AML-193 (cell line): ENCODE measurements around the gene SH3PXD2A.

ENCODE experiments used
- DNase-seq, 2 experiments: peaks; one replicate each; lab custom pipeline; 2025; lab: John Stamatoyannopoulos, UW

The SH3PXD2A gene

GRCh38 chr10:103683851-103684250, 171.5 kb downstream of the SH3PXD2A start:
- DNase-seq, result no peak

GRCh38 chr10:103682631-103683030, 172.7 kb downstream of the SH3PXD2A start:
- no peak for DNase-seq

DNA sequence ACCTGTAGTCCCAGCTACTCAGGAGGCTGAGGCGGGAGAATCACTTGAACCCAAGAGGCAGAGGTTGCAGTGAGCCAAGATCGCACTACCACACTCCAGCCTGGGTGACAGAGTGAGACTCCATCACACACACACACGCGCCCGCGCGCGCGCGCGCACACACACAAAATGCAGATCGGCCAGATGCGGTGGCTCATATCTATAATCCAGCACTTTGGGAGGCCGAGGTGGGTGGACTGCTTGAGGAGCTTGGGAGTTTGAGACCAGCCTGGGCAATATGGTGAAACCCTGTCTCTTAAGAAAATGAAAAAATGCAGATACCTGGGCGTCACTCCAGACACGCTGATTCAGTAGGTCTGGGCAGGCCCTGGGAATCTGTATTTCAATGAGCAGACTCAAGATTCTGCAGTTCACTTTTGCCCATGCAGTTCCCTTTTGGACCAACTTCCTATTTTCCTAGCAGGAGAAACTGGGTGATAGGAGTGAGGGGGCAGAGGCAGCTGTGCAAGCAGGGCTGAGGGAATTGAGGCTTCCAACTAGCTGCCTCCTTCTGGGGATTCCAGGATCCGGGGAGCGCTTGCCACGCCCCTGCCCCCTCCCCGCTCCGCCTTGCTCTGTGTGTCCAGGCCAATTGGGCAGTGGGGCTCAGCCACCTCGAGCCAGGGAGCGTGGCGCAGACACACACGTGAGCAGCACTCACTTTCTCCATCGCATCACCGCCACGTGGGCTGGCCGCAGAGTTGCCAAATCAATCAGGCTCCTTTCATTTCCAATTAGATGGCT, 173.6 kb downstream of the SH3PXD2A start:
- no peak for DNase-seq

DNA sequence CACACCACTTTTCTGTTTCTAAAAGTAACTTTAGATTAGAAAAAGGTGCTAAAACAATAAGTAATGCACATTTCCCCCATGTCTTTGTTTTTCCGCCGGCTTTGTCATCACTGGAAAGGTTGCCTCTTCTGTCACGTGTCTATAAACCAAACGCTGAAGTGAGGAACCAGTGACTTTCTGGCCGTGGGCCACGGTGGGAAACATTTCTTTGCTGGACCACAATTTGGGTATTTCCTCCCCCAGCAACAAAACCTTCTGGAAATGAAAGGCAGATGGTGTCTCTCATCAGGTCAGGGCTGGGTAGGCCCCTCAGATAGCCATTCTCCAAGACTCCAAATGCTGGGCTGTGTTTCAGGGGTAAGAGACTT, 174.5 kb downstream of the SH3PXD2A start:
- DNase-seq, result no peak

GRCh38 chr10:103679096-103679790, 176.1 kb downstream of the SH3PXD2A start:
- no peak for DNase-seq

GRCh38 chr10:103678178-103678526, 177.2 kb downstream of the SH3PXD2A start:
- DNase-seq, result no peak

DNA sequence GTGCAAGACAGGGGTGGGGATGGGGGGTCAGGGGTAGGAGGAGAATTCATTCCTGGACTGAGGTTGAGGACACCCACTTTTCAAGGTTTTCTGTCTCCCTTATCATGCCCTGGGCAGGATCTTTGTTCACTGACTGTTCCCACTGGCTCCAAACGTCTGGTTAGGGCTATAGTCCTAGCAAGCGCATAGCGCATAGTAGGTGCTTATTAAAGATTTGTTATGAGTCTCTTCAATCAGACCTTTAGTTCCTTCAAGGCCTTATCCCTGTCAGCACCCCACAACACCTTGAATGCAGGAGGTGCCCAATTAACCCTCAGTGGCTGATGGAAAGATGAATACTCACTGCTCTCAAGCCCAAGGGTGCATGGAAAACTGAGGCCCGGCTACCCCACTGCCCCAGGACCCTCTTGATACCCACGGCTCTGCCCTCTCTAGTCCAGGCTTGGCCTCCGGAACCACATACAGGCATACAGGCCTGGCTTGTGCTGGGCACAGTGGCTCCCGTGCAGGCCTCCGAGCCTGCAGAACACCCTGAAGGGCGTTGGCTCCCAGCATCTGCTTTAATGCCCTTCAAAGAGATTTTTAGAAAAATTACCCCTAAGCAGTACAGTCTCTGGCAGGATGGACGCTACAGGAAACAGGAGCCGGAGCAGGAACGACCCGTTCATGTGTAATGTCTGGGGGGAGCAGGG, 177.7 kb downstream of the SH3PXD2A start:
- DNase-seq, result no peak

DNA sequence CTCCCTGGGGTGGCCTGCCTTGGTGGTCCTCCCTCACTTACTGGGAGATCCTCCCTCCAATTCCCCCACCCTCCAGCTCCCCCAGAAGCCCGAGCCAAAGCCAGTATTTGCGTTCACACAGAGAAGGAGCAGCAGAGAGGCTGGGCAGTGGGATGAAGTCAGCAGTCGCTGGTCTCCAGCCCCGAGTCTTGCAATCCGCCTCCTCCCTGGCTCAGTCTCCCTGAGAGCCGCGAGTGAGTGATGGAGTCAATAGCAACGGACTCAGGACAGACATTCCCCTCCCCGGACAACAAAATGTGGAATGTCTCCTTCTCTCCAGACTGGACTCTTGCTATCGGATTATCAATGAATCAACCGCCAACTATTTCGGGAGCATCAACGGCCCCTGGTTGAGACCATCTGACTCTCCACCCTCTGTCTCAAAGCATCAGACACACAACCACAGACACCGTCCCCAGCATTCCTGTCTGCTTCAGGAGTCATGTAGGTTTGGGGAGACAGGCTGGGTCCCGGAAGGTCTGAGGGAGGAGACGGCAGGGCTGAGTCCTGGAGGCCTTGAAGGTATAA, 178.4 kb downstream of the SH3PXD2A start:
- no peak for DNase-seq

DNA sequence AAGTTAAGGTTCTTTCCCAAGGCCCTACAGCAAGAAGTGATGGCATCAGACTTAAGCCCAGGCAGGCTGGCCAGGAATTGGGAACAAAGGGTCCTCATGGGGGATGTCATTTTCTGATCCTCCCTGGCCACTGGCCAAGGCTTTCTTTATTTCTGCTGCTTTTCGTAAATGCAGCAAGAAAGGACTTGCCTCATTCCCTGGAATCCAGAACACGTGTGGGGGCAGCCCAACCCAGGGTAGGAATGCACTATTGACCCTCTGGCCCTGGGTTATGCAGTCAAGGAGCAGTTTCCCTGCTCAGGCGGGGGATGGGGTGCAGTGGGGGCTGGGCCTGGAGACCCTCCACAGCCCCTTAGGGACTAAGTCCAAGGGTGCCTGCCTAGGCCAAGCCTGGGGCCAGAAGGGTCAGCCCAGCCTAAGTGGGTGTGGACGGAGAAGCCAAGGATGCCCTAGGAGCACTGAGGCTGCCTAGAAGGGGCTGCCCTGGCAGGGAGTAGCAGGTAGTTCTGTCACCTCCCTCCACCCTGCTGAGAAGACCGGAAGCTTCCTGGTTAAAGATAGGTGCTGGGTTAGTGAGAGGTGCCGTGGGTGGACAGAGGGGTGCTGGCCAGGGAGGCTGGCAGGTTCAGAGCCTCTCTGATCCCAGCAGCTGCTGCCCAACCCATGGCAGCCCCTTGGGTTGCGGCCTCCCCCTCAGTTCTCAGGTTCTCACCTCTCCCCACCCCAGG, 179.2 kb downstream of the SH3PXD2A start:
- no peak for DNase-seq

- no peak for DNase-seq
These were observed 181.8 kb downstream of the SH3PXD2A start for GRCh38 chr10:103673606-103674005.

GRCh38 chr10:103672345-103672744, 183.0 kb downstream of the SH3PXD2A start:
- no peak for DNase-seq

DNA sequence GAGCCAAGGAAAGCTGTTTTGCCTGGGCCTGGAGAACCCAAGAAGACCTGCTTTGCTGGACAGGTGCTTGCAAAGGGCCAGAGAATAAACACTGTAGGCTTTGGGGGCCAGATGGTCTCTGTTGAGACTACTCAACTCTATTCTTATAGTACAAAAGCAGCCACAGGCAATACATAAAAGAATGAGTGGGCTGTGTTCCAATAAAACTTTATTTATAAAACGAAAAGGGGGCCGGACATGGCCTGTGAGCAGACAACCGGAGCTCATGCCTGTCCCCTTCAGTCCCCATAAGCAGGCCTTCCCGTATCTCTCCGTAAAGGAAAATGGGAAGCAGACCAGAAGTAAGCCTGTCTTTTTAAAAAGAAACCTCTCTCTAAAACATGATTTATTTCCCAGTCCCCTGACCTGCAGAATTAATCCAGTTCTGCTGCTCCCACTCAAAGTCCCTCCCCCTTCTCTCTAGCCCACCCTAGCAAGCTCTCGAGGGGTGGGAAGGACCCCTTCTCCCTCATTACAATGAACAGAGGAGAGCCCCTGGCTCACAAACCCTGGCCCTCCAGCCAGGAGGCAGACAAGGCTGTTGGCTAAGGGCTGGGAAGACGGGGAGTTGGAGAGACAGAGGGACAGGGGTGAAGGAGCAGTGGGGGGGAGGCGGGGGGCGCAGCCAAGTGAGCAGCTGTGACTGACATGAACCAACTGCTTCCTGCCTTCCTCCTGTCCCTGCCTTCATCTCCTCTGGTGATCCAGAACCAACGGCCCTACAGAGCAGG, 184.1 kb downstream of the SH3PXD2A start:
- no peak for DNase-seq

GRCh38 chr10:103669944-103670343, 185.4 kb downstream of the SH3PXD2A start:
- no peak for DNase-seq

DNA sequence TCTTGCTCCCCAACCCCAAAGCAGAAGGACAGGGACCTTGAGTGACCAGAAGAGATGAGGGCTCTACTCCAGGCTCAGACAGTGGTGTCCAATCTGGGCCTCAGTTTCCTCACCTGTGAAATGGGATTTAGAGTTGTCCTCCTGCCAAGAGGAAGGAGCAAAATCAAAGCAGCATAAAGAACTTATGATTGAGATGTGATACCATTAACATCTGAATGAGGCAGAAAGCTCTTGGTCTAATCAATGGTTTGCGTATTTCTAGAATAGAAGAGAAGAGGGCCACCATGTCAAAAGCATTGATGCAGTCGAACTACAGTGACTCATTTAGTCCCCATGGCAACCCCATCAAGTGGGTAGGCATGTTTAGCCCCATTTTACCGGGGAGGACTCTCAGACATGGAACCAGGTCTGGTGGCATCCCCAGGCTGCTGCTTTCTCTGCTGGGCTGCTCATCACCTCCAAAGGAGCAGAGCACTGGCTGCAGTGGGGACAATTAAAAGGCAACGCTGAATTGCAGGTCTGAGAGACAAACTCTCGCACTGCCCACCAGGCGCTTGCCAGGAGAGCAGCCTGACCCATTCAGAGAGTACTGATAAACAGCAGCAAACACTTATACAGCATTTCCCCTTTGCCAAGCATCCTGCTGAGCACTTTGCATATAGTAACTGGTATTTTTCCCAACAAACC, 186.0 kb downstream of the SH3PXD2A start:
- no peak for DNase-seq

GRCh38 chr10:103668351-103669242, 186.8 kb downstream of the SH3PXD2A start:
- no peak for DNase-seq

DNA sequence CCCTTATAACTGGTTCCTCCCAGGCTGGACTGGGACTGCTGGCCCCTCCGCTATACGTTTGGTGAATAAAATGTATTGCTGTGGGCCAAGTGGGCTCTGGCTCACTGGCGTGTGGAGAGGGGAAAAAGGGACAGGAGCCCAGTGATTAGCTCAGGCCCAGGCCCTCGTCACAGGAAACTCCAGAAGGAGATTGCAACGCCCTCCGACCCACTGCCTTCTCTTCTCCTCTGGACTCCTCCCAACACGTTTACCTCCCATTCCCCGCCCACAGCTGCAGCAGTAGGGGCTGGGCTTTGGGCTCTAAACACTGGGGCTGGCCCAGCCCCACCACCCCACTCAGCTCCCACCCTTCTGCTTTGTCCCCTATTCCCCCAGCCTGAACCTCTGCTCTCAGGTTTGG, 188.0 kb downstream of the SH3PXD2A start:
- no peak for DNase-seq

- DNase-seq, result no peak
These were observed 188.6 kb downstream of the SH3PXD2A start for GRCh38 chr10:103666762-103667150.

GRCh38 chr10:103666087-103666761, 189.2 kb downstream of the SH3PXD2A start:
- peak in 1 of 2 experiments; percentile 16 for DNase-seq
